ENCODE measurements around the gene DDX50. TPM values are rescaled to one million over a fixed set of nuclear protein-coding genes. Genes with fewer than 3 reads are reported as not detected.
"Not testable (repeated sequence)": the region's sequence is repeated elsewhere in the genome, so short reads cannot be mapped to it uniquely, and the experiment has no call there.

DDX50 gene
- total RNA-seq, 1 experiment from 2014 or later, result 46.9 TPM

- H3K27ac ChIP-seq (ENCODE audit: low read length); H3K27me3 ChIP-seq (ENCODE audit: control insufficient read depth, insufficient read depth, low read length); ATAC-seq; POLR2A ChIA-PET; in situ Hi-C loops (cut with HindIII; ENCODE audit: low pct_unique_long_range_greater_than_20kb, low sequenced_read_pairs); DNase-seq (ENCODE audit: low read depth, low spot score); BruUV-seq (replicated peaks); H3K9me3 ChIP-seq (ENCODE audit: control insufficient read depth, insufficient read depth, low read depth, low read length); H3K4me1 ChIP-seq (ENCODE audit: control insufficient read depth, insufficient read depth, low read length); CTCF ChIA-PET; H3K4me3 ChIP-seq (ENCODE audit: low read depth in 2 of 2, low read length in 2 of 2); intact Hi-C loops (cut with micrococcal nuclease; ENCODE audit: unreplicated experiment): not testable (repeated sequence)
- peaks cover 80% of the 10 kb centered on the region for H3K36me3 ChIP-seq (ENCODE audit: control insufficient read depth, insufficient read depth, low read length)
Measured at GRCh38 chr10:68979738-68980137, 78.6 kb downstream of the DDX50 start.

DNA sequence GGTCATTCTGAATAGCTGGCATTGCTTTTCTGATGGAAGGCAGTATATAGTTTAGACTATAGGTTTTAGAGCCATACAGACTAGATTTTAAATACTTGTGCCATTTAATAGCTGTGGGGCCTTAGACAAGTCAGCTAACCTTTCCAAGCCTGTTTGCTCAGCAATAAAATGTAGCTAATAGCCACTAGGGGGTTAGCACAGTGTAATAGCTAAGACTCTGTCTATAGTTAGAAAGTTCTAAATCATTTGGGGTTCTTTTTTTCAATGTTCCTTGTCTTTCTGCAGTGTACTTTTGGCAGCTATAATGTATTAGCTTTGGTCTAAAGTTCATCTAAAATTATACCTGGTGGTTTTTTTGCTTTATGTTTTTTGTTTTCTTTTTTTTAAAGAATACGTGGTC is 80.0 kb downstream of the DDX50 start:
- TF ChIP-seq CTCF (IDR thresholded peaks at IDR 0.05), result peak; percentile 32; the same call in 1 of the 2 replicates
- TF ChIP-seq, protein P1, sequence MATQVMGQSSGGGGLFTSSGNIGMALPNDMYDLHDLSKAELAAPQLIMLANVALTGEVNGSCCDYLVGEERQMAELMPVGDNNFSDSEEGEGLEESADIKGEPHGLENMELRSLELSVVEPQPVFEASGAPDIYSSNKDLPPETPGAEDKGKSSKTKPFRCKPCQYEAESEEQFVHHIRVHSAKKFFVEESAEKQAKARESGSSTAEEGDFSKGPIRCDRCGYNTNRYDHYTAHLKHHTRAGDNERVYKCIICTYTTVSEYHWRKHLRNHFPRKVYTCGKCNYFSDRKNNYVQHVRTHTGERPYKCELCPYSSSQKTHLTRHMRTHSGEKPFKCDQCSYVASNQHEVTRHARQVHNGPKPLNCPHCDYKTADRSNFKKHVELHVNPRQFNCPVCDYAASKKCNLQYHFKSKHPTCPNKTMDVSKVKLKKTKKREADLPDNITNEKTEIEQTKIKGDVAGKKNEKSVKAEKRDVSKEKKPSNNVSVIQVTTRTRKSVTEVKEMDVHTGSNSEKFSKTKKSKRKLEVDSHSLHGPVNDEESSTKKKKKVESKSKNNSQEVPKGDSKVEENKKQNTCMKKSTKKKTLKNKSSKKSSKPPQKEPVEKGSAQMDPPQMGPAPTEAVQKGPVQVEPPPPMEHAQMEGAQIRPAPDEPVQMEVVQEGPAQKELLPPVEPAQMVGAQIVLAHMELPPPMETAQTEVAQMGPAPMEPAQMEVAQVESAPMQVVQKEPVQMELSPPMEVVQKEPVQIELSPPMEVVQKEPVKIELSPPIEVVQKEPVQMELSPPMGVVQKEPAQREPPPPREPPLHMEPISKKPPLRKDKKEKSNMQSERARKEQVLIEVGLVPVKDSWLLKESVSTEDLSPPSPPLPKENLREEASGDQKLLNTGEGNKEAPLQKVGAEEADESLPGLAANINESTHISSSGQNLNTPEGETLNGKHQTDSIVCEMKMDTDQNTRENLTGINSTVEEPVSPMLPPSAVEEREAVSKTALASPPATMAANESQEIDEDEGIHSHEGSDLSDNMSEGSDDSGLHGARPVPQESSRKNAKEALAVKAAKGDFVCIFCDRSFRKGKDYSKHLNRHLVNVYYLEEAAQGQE (IDR thresholded peaks at IDR 0.05; ENCODE audit: insufficient read depth in 1 of 2, low read depth in 2 of 2, low read length in 1 of 2), result no peak
- peak; percentile 69 for ATAC-seq
- ChIA-PET CTCF (interaction anchor here (0.7 kb wide), 1 partner anchor 144 kb away, joined by 4 read pairs; no protein-coding TSS in a partner anchor), POLR2A (interaction anchor here (0.6 to 0.7 kb wide), 2 partner anchors 131 to 573 kb away, joined by 4 read pairs; no protein-coding TSS in a partner anchor)
- no peak for DNase-seq (ENCODE audit: low read depth, low spot score)
- H3K9me3 ChIP-seq (ENCODE audit: control insufficient read depth, insufficient read depth, low read depth, low read length), result no peaks in the 10 kb centered on the region
- BruUV-seq (replicated peaks), result no TSS peak
- H3K4me3 ChIP-seq (ENCODE audit: low read depth in 2 of 2, low read length in 2 of 2), result no peak overlapping the region
- intact Hi-C loops (cut with micrococcal nuclease; ENCODE audit: unreplicated experiment), result no loop called here
- in situ Hi-C loops (cut with HindIII; ENCODE audit: low pct_unique_long_range_greater_than_20kb, low sequenced_read_pairs), result no loop called here
- H3K4me1 ChIP-seq (ENCODE audit: control insufficient read depth, insufficient read depth, low read length), result no peaks in the 10 kb centered on the region
- no peaks in the 10 kb centered on the region for H3K27me3 ChIP-seq (ENCODE audit: control insufficient read depth, insufficient read depth, low read length)
- H3K27ac ChIP-seq (ENCODE audit: low read length), result no peak overlapping the region
- peaks cover 80% of the 10 kb centered on the region for H3K36me3 ChIP-seq (ENCODE audit: control insufficient read depth, insufficient read depth, low read length)

- CTCF ChIA-PET, result no interaction called here
- no peak overlapping the region for H3K4me3 ChIP-seq (ENCODE audit: low read depth in 2 of 2, low read length in 2 of 2)
- BruUV-seq (replicated peaks), result no TSS peak
- in situ Hi-C loops (cut with HindIII; ENCODE audit: low pct_unique_long_range_greater_than_20kb, low sequenced_read_pairs), result no loop called here
- H3K36me3 ChIP-seq (ENCODE audit: control insufficient read depth, insufficient read depth, low read length), result peaks cover 71% of the 10 kb centered on the region
- no peaks in the 10 kb centered on the region for H3K27me3 ChIP-seq (ENCODE audit: control insufficient read depth, insufficient read depth, low read length)
- TF ChIP-seq TCF7L2 (IDR thresholded peaks at IDR 0.05; ENCODE audit: low read depth, low read length) (no peak), POLR2AphosphoS5 (IDR thresholded peaks at IDR 0.05; ENCODE audit: low read depth, low read length) (no peak), CTCF (IDR thresholded peaks at IDR 0.05) (no peak), SIN3A (IDR thresholded peaks at IDR 0.05; ENCODE audit: borderline replicate concordance, insufficient read depth, low read depth, low read length) (no peak)
- TF ChIP-seq, protein P1 (IDR thresholded peaks at IDR 0.05; ENCODE audit: insufficient read depth in 1 of 2, low read depth in 2 of 2, low read length in 1 of 2), result no peak
- H3K4me1 ChIP-seq (ENCODE audit: control insufficient read depth, insufficient read depth, low read length), result no peaks in the 10 kb centered on the region
- intact Hi-C loops (cut with micrococcal nuclease; ENCODE audit: unreplicated experiment), result no loop called here
- ATAC-seq, result no peak
- POLR2A ChIA-PET, result no interaction called here
- no peaks in the 10 kb centered on the region for H3K9me3 ChIP-seq (ENCODE audit: control insufficient read depth, insufficient read depth, low read depth, low read length)
- no peak for DNase-seq (ENCODE audit: low read depth, low spot score)
- H3K27ac ChIP-seq (ENCODE audit: low read length), result no peak overlapping the region
Measured at GRCh38 chr10:68982389-68982788, 81.3 kb downstream of the DDX50 start.
